RWPE2 (cell line): ENCODE measurements around the gene ERFE.
A peak's percentile ranks its signal among the peaks of the same experiment; 100 is the strongest.
"Not testable (repeated sequence)": the region's sequence is repeated elsewhere in the genome, so short reads cannot be mapped to it uniquely, and the experiment has no call there.

Experiments
- ATAC-seq: fragments of 200-7000 bp; cut with Tn5 transposase; 3 replicates; pipeline ENCODE4 v1.9.1; 2021; ENCODE audit warnings: low read depth
- DNase-seq: peaks from one replicate; pipeline ENCODE4 v3.0.0-alpha.2; 2020; ENCODE audit warnings: low spot score
- H3K27ac ChIP-seq: fragments of 450-650 bp; 2 replicates; pipeline ENCODE4 v1.5.1; 2017; ENCODE audit warnings: mild to moderate bottlenecking; ENCODE audit not compliant: poor library complexity, severe bottlenecking
- H3K27me3 ChIP-seq: fragments of 250-450 bp; sonication (Bioruptor Pico); 2 replicates; pipeline ENCODE4 v1.5.1; 2021; ENCODE audit warnings: mild to moderate bottlenecking, moderate library complexity; ENCODE audit not compliant: insufficient read depth, poor library complexity, severe bottlenecking
- H3K36me3 ChIP-seq: fragments of 250-450 bp; sonication (Bioruptor Pico); 2 replicates; pipeline ENCODE4 v1.5.1; 2020; ENCODE audit warnings: low read depth, mild to moderate bottlenecking, moderate library complexity
- H3K4me1 ChIP-seq: fragments of 250-450 bp; sonication (Bioruptor Pico); 2 replicates; pipeline ENCODE4 v1.5.1; 2021; ENCODE audit warnings: mild to moderate bottlenecking, moderate library complexity; ENCODE audit not compliant: insufficient read depth, poor library complexity, severe bottlenecking
- H3K4me3 ChIP-seq: fragments of 250-450 bp; sonication (Bioruptor Pico); 2 replicates; pipeline ENCODE4 v1.5.1; 2021; ENCODE audit warnings: mild to moderate bottlenecking, moderate library complexity; ENCODE audit not compliant: severe bottlenecking
- H3K9me3 ChIP-seq: fragments of 250-450 bp; sonication (Bioruptor Pico); 2 replicates; pipeline ENCODE4 v1.5.1; 2021; ENCODE audit warnings: mild to moderate bottlenecking, moderate library complexity; ENCODE audit not compliant: severe bottlenecking
- CTCF ChIP-seq: fragments of 450-650 bp; IDR thresholded peaks from one replicate; pipeline ENCODE4 v1.5.1; 2017; ENCODE audit warnings: mild to moderate bottlenecking, moderate library complexity; ENCODE audit not compliant: poor library complexity, severe bottlenecking

ERFE gene

GRCh38 chr2:238158509-238159070, at the start of gene ERFE:
Gene ERFE, plus strand, starts transcription at chr2:238158970. Its CDS starts 38 bp downstream, at chr2:238159008.
- ATAC-seq (peak; percentile 43), DNase-seq (no peak)
- H3K27ac ChIP-seq = no peak within 1 kb of the TSS
- H3K4me3 ChIP-seq = peak within 1 kb of the TSS; percentile 86
- no peaks in the 10 kb centered on the region for H3K36me3 ChIP-seq
- peaks cover 3% of the 10 kb centered on the region for H3K4me1 ChIP-seq
- TF ChIP-seq CTCF = peak; percentile 71
- H3K27me3 ChIP-seq = peaks cover 8% of the 10 kb centered on the region
- H3K9me3 ChIP-seq = no peaks in the 10 kb centered on the region

GRCh38 chr2:238113611-238114010, 45.2 kb upstream of the ERFE start:
- H3K36me3 ChIP-seq = no peaks in the 10 kb centered on the region
- no peak overlapping the region for H3K27ac ChIP-seq
- H3K9me3 ChIP-seq = peaks cover 9% of the 10 kb centered on the region
- H3K4me3 ChIP-seq = no peak overlapping the region
- no peak for ATAC-seq
- peak; percentile 19 for DNase-seq
- no peak for TF ChIP-seq CTCF
- H3K27me3 ChIP-seq = no peaks in the 10 kb centered on the region
- no peaks in the 10 kb centered on the region for H3K4me1 ChIP-seq

GRCh38 chr2:238114331-238114841, 44.4 kb upstream of the ERFE start:
- H3K27me3 ChIP-seq = no peaks in the 10 kb centered on the region
- ATAC-seq (no peak), DNase-seq (peak; percentile 38)
- no peak overlapping the region for H3K27ac ChIP-seq
- no peak overlapping the region for H3K4me3 ChIP-seq
- no peaks in the 10 kb centered on the region for H3K4me1 ChIP-seq
- H3K9me3 ChIP-seq = peaks cover 9% of the 10 kb centered on the region
- no peaks in the 10 kb centered on the region for H3K36me3 ChIP-seq
- TF ChIP-seq CTCF = no peak

GRCh38 chr2:238114851-238115660, 43.7 kb upstream of the ERFE start:
- Histone ChIP-seq H3K27ac (no peak overlapping the region), H3K9me3 (peaks cover 9% of the 10 kb centered on the region), H3K4me3 (no peak overlapping the region), H3K27me3 (peaks cover 5% of the 10 kb centered on the region), H3K4me1 (no peaks in the 10 kb centered on the region), H3K36me3 (no peaks in the 10 kb centered on the region)
- DNase-seq (peak; percentile 51), ATAC-seq (no peak)
- no peak for TF ChIP-seq CTCF

- not testable (repeated sequence) for H3K4me1 ChIP-seq, H3K27ac ChIP-seq, H3K9me3 ChIP-seq, H3K27me3 ChIP-seq, ATAC-seq, H3K36me3 ChIP-seq, H3K4me3 ChIP-seq
- DNase-seq = peak; percentile 18
Observed at GRCh38 chr2:238115709-238116108, 43.1 kb upstream of the ERFE start.
